Measurements from ENCODE around the gene ARID5B.

ARID5B gene

DNA sequence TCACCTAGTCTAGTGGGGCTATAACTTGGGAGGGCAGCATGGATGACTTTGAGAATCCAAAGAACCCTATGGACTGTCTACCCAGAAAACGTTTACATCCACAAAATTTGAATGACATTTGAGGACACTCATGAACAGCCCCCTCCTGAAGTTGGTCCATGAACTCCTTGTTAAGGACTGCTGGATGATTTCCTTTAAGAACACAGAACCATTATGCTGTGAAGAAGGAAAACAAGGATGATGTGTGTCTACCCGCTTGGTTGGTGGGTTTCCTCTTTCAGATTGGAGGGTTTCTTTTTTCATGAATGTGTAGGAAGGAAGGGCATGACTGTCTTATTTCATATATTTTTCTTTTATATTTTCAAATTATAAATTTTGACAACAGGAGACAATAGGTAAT is 58.3 kb downstream of the ARID5B start:
- no peak for DNase-seq (ENCODE audit: low spot score)
- POLR2A ChIA-PET (ENCODE audit: low non-redundant PET), result no interaction called here
- CTCF ChIA-PET, result interaction anchor here (0.6 to 0.8 kb wide), 2 partner anchors 46 to 209 kb away, joined by 3 to 4 read pairs; no protein-coding TSS in a partner anchor
- TF ChIP-seq, protein P1, sequence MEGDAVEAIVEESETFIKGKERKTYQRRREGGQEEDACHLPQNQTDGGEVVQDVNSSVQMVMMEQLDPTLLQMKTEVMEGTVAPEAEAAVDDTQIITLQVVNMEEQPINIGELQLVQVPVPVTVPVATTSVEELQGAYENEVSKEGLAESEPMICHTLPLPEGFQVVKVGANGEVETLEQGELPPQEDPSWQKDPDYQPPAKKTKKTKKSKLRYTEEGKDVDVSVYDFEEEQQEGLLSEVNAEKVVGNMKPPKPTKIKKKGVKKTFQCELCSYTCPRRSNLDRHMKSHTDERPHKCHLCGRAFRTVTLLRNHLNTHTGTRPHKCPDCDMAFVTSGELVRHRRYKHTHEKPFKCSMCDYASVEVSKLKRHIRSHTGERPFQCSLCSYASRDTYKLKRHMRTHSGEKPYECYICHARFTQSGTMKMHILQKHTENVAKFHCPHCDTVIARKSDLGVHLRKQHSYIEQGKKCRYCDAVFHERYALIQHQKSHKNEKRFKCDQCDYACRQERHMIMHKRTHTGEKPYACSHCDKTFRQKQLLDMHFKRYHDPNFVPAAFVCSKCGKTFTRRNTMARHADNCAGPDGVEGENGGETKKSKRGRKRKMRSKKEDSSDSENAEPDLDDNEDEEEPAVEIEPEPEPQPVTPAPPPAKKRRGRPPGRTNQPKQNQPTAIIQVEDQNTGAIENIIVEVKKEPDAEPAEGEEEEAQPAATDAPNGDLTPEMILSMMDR (conservative IDR thresholded peaks at IDR 0.05; ENCODE audit: low read depth), result no peak
- no peak overlapping the region for H3K27ac ChIP-seq

DNA sequence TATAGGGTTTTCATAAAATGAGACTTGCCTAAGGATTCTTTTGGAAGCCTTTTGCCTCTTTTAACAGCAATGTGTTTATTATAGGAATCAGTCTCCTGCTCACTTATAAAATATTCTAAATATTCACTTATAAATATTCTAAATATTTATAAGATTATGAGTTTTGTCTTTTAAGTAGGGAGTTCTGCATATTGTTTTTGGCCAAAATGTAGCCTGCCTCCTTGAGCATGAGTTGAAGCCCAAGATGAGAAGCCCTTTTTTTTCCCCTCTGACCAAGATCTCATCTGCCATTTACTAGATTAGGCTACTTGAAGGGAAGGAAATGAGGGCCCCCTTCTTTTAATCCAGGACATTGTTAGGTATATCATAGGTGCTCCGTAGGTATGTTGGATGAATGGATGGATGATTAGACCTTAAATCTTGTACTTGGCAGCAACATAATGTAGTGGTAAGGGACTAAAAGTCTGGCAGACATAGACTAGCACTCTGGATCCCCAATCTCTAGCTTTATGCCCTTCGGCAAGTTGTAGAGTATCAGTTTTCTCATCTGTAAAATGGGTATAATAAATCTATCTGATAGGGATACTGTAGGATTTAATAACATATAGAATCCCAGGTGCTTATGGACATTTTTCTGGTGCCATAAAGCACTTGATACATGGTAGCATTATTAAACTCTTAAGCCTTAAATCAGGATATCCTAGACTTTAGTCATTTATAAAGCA is 59.1 kb downstream of the ARID5B start:
- H3K27ac ChIP-seq, result no peak overlapping the region
- CTCF ChIA-PET, result no interaction called here
- TF ChIP-seq, protein P1 (conservative IDR thresholded peaks at IDR 0.05; ENCODE audit: low read depth), result no peak
- POLR2A ChIA-PET (ENCODE audit: low non-redundant PET), result no interaction called here
- DNase-seq (ENCODE audit: low spot score), result no peak

DNA sequence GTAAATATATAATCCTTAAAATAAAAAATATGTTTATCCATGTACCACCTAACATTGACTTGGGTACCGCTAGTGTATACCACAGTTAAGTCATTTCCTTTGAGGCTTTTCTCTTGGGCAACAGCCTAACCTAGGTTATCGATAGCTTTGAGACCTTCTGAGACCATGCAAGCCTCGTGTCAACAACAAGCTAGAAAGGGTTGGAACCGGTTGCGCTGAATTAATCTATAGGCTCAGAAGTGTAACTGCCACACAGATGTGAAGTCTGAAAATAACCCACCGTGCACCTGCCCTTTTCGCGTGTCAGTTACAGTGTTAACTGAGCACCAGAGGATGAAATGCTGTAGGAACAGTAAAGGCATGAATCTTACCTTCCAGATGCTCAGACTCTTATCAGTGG is 59.8 kb downstream of the ARID5B start:
- CTCF ChIA-PET, result no interaction called here
- POLR2A ChIA-PET (ENCODE audit: low non-redundant PET), result no interaction called here
- TF ChIP-seq, protein P1 (conservative IDR thresholded peaks at IDR 0.05; ENCODE audit: low read depth), result no peak
- no peak for DNase-seq (ENCODE audit: low spot score)
- no peak overlapping the region for H3K27ac ChIP-seq

DNA sequence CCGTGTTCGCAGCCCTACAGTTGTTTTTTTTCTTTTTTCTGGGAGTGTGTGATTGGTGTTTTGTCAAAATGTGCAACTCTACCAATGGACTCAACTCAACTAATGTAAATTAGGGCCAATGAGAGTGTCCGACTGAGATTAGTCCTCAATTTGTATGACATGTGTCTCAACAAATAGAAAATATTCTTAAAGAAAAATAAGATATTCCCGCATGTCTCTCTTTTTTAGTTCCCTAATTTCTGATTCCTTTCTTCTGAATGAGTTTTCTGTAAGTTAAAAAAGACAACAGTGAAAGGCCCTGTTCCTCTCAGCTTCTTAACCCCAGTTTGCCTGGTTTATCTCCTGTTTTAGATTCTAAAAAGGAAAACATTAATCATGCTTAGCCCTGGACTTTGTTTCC is 61.5 kb downstream of the ARID5B start:
- TF ChIP-seq, protein P1 (conservative IDR thresholded peaks at IDR 0.05; ENCODE audit: low read depth), result no peak
- CTCF ChIA-PET, result no interaction called here
- no peak for DNase-seq (ENCODE audit: low spot score)
- H3K27ac ChIP-seq, result no peak overlapping the region
- POLR2A ChIA-PET (ENCODE audit: low non-redundant PET), result no interaction called here

DNA sequence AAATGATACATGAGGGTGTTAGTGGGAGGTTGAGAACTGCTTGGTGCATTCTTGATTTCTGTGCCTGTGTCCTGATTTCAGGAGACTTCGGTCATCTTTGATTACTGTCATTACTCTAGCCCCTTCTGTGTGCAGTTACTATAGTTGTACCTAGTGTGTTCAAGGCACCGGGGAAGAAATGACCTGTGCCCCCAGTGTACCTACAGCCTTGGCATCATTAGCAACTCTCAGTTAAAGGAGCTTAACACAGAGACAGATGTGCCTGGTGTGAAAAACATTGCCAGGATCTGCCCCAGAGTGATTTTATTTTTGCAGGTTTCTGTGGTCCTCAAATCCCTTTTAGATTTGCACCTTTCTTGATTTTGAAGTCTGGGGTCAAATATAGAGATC is 62.2 kb downstream of the ARID5B start:
- TF ChIP-seq, protein P1 (conservative IDR thresholded peaks at IDR 0.05; ENCODE audit: low read depth), result no peak
- DNase-seq (ENCODE audit: low spot score), result no peak
- ChIA-PET POLR2A (ENCODE audit: low non-redundant PET) (interaction anchor here (0.6 kb wide), 1 partner anchor 15 kb away, joined by 3 read pairs; no protein-coding TSS in a partner anchor), CTCF (no interaction called here)
- H3K27ac ChIP-seq, result no peak overlapping the region

DNA sequence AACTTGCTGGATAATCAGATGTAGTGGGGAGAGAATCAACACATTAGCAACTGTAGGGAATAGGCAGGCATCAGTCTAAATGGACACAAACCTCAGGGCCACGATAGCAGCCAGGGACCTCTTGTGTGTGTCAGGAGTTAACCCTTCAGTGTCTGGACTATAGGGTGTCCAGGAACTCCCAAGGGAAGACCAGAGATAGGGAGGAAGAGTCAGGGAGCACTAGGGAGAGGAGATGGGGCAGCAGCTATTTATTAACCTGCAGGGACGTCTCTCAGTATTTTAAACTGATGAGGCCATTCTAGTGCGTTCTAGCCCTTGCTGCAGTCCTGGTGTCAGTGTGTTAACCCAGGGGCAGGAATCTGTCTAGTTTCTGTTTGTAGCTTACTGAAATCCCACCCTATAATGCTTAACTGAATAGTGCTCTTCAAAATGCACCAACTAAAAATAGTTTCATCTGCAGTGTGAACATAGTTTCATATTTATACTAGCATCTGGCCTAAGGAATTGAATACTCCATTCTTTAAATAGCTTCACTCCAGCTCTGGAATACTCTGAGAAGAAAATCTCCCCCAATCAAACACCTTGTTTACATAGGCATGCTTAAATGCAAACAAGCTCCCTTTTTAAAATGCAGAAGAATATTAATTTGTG is 62.7 kb downstream of the ARID5B start:
- DNase-seq (ENCODE audit: low spot score), result no peak
- no peak overlapping the region for H3K27ac ChIP-seq
- POLR2A ChIA-PET (ENCODE audit: low non-redundant PET), result interaction anchor here (0.6 kb wide), 1 partner anchor 16 kb away, joined by 3 read pairs; no protein-coding TSS in a partner anchor

More for the DNA sequence above, 62.7 kb downstream of the ARID5B start:
- CTCF ChIA-PET, result no interaction called here
- TF ChIP-seq, protein P1 (conservative IDR thresholded peaks at IDR 0.05; ENCODE audit: low read depth), result no peak
